ENCODE measurements around the gene CDH8.

CDH8 gene

GRCh38 chr16:62033065-62033464 lies 3.2 kb downstream of the CDH8 start:
- no peak for DNase-seq (ENCODE audit: low read depth in 2 of 3, low spot score in 1 of 3)

GRCh38 chr16:62029947-62030346 lies 6.3 kb downstream of the CDH8 start:
- no peak for DNase-seq (ENCODE audit: low read depth in 2 of 3, low spot score in 1 of 3)

GRCh38 chr16:62022688-62023087 lies 13.6 kb downstream of the CDH8 start:
- no peak for DNase-seq (ENCODE audit: low read depth in 2 of 3, low spot score in 1 of 3)

- no peak for DNase-seq (ENCODE audit: low read depth in 2 of 3, low spot score in 1 of 3)
Observed at GRCh38 chr16:62021161-62021581, 15.1 kb downstream of the CDH8 start.

- no peak for DNase-seq (ENCODE audit: low read depth in 2 of 3, low spot score in 1 of 3)
Observed at GRCh38 chr16:62020681-62021080, 15.6 kb downstream of the CDH8 start.

- DNase-seq (ENCODE audit: low read depth in 2 of 3, low spot score in 1 of 3): no peak
Observed at GRCh38 chr16:62019851-62020250, 16.4 kb downstream of the CDH8 start.

GRCh38 chr16:62018301-62019060 lies 17.8 kb downstream of the CDH8 start:
- no peak for DNase-seq (ENCODE audit: low read depth in 2 of 3, low spot score in 1 of 3)

- DNase-seq (ENCODE audit: low read depth in 2 of 3, low spot score in 1 of 3): no peak
Observed at GRCh38 chr16:62014319-62014923, 21.8 kb downstream of the CDH8 start.

- no peak for DNase-seq (ENCODE audit: low read depth in 2 of 3, low spot score in 1 of 3)
Observed at GRCh38 chr16:62010186-62010585, 26.1 kb downstream of the CDH8 start.

GRCh38 chr16:61998460-61998859 lies 37.8 kb downstream of the CDH8 start:
- DNase-seq (ENCODE audit: low read depth in 2 of 3, low spot score in 1 of 3): no peak

- DNase-seq (ENCODE audit: low read depth in 2 of 3, low spot score in 1 of 3): no peak
Observed at GRCh38 chr16:61993108-61993507, 43.1 kb downstream of the CDH8 start.

GRCh38 chr16:61987474-61988012 lies 48.7 kb downstream of the CDH8 start:
- no peak for DNase-seq (ENCODE audit: low read depth in 2 of 3, low spot score in 1 of 3)

- DNase-seq (ENCODE audit: low read depth in 2 of 3, low spot score in 1 of 3): no peak
Observed at GRCh38 chr16:61969077-61969382, 67.2 kb downstream of the CDH8 start.

GRCh38 chr16:61968242-61969076 lies 67.8 kb downstream of the CDH8 start:
- DNase-seq (ENCODE audit: low read depth in 2 of 3, low spot score in 1 of 3): no peak

- no peak for DNase-seq (ENCODE audit: low read depth in 2 of 3, low spot score in 1 of 3)
Observed at GRCh38 chr16:61957075-61957855, 79.0 kb downstream of the CDH8 start.

- no peak for DNase-seq (ENCODE audit: low read depth in 2 of 3, low spot score in 1 of 3)
Observed at GRCh38 chr16:61952841-61953240, 83.4 kb downstream of the CDH8 start.

- DNase-seq (ENCODE audit: low read depth in 2 of 3, low spot score in 1 of 3): no peak
Observed at GRCh38 chr16:61948414-61948813, 87.8 kb downstream of the CDH8 start.

- no peak for DNase-seq (ENCODE audit: low read depth in 2 of 3, low spot score in 1 of 3)
Observed at GRCh38 chr16:61946019-61946418, 90.2 kb downstream of the CDH8 start.

GRCh38 chr16:61945511-61945910 lies 90.7 kb downstream of the CDH8 start:
- DNase-seq (ENCODE audit: low read depth in 2 of 3, low spot score in 1 of 3): no peak

GRCh38 chr16:61944004-61944403 lies 92.2 kb downstream of the CDH8 start:
- no peak for DNase-seq (ENCODE audit: low read depth in 2 of 3, low spot score in 1 of 3)

- no peak for DNase-seq (ENCODE audit: low read depth in 2 of 3, low spot score in 1 of 3)
Observed at GRCh38 chr16:61940611-61941010, 95.6 kb downstream of the CDH8 start.

All from stimulated activated CD4-positive, alpha-beta T cell treated with anti-CD3 and anti-CD28 coated beads, Interleukin-12 subunit alpha, Interleukin-12 subunit beta, amount 100 ng/mL, for 48 hours (primary cell).